K562 (cell line): ENCODE data around the gene SETDB1. TPM values are rescaled to one million over a fixed set of nuclear protein-coding genes. Genes with fewer than 3 reads are reported as not detected.

ENCODE experiments used
- BRD9 ChIP-seq: fragments of 450-650 bp; IDR thresholded peaks from 2 replicates; pipeline ENCODE4 v1.6.1; 2018; ENCODE audit warnings: low read depth; ENCODE audit not compliant: partially characterized antibody
- CEBPG ChIP-seq, 3 experiments: fragments of 200-800 bp in 1 of 3; sonication (Bioruptor generic) in 1 of 3; sonication (generic) in 1 of 3; formaldehyde crosslinking in 1 of 3; IDR thresholded peaks in 2 of 3; conservative IDR thresholded peaks in 1 of 3; 2 replicates each; pipeline versions ENCODE4 v1.6.1 to v1.8.0; 2016 to 2022; ENCODE audit warnings: missing compliant biosample characterization in 2 of 3, missing genetic modification characterization in 2 of 3, mild to moderate bottlenecking in 1 of 3, missing genetic modification reagents in 1 of 3
- E2F6 ChIP-seq, 2 experiments: IDR thresholded peaks; 2 replicates each; pipeline ENCODE4 v1.6.1; 2011; ENCODE audit warnings: borderline replicate concordance in 1 of 2, control low read depth in 1 of 2, low read depth in 1 of 2, low read length in 1 of 2, mild to moderate bottlenecking in 1 of 2, mixed read lengths in 1 of 2, moderate library complexity in 1 of 2; ENCODE audit not compliant: insufficient read depth in 1 of 2, insufficient read length in 1 of 2, poor library complexity in 1 of 2, severe bottlenecking in 1 of 2; ENCODE audit errors: extremely low read depth in 1 of 2
- GABPB1 ChIP-seq: sonication (generic); formaldehyde crosslinking; IDR thresholded peaks from 2 replicates; pipeline ENCODE4 v1.8.0; 2022; ENCODE audit warnings: mild to moderate bottlenecking, missing genetic modification reagents
- MAFF ChIP-seq: IDR thresholded peaks from 2 replicates; pipeline ENCODE4 v1.6.1; 2012; ENCODE audit warnings: low read length, improper control_type of control experiment
- NR1H2 ChIP-seq: sonication (generic); formaldehyde crosslinking; IDR thresholded peaks from 2 replicates; pipeline ENCODE4 v1.4.0; 2020; ENCODE audit warnings: mild to moderate bottlenecking, missing genetic modification reagents
- PBX2 ChIP-seq, 2 experiments: IDR thresholded peaks in 1 of 2; conservative IDR thresholded peaks in 1 of 2; 2 replicates each; pipeline ENCODE4 v1.6.1; 2016; ENCODE audit warnings: low read depth in 2 of 2, mild to moderate bottlenecking in 1 of 2, missing compliant biosample characterization in 1 of 2, missing genetic modification characterization in 1 of 2, moderate library complexity in 1 of 2
- POLR2H ChIP-seq: IDR thresholded peaks from 2 replicates; pipeline ENCODE4 v1.6.1; 2016; ENCODE audit warnings: missing genetic modification characterization, low read depth, mild to moderate bottlenecking, control low read depth, missing compliant biosample characterization, moderate library complexity
- REST ChIP-seq, 2 experiments: fragments of 450-650 bp; formaldehyde crosslinking in 1 of 2; IDR thresholded peaks; 2 replicates each; pipeline versions ENCODE4 v1.4.0 to v1.6.1; 2014 to 2020; ENCODE audit warnings: mild to moderate bottlenecking in 2 of 2, borderline replicate concordance in 1 of 2, low read depth in 1 of 2
- RHOXF2B ChIP-seq: fragments of 250-450 bp; sonication (Bioruptor Pico); conservative IDR thresholded peaks from 2 replicates; pipeline ENCODE4 v1.5.1; 2021
- SAFB2 ChIP-seq: fragments of 200-400 bp; formaldehyde crosslinking; IDR thresholded peaks from 2 replicates; pipeline ENCODE4 v1.6.1; 2018; ENCODE audit warnings: borderline replicate concordance, low read length, low read depth, moderate library complexity; ENCODE audit not compliant: severe bottlenecking
- TAL1 ChIP-seq: fragments of 450-650 bp; IDR thresholded peaks from 2 replicates; pipeline ENCODE4 v1.6.1; 2016; ENCODE audit warnings: mild to moderate bottlenecking
- ZNF436 ChIP-seq: fragments of 250-450, 450-650 bp; sonication (Bioruptor Pico); formaldehyde crosslinking; IDR thresholded peaks from 2 replicates; pipeline ENCODE4 v1.7.0; 2020; ENCODE audit warnings: mild to moderate bottlenecking
- polyA plus RNA-seq, 8 experiments: library from polyadenylated mRNA; depleted of rRNA in 4 of 8; stranded (reverse) in 5 of 8; unstranded in 3 of 8; fragments of >200 nt; fragmentation: Nextera tagmentation in 2 of 8; fragmentation: Illumina TruSeq in 1 of 8; extraction: Ambion mirVana in 2 of 8; extraction: Trizol in 1 of 8; gene quantifications; 2 replicates each; pipeline versions ENCODE4 v1.2.1 to v1.2.3, GENCODE V29; 2011 to 2014; ENCODE audit warnings: inconsistent platforms in 1 of 8, missing spikeins in 1 of 8
- total RNA-seq, 7 experiments: library from RNA; depleted of rRNA in 6 of 7; stranded (reverse); fragments of >200 nt in 6 of 7; fragmentation: Illumina TruSeq in 2 of 7; extraction: Trizol in 2 of 7; gene quantifications; 2 replicates each; pipeline versions ENCODE4 v1.2.1 to v1.2.3, GENCODE V29; 2011 to 2021; ENCODE audit warnings: low replicate concordance in 1 of 7

The SETDB1 gene
- total and polyA plus RNA-seq, 9 of the 15 experiments (the other 6 are each of a cell fraction or from before 2014, with no cell fraction given) = 21.5 to 64.4 (median 42.0) TPM

GRCh38 chr1:150976879-150977694, 50.9 kb downstream of the SETDB1 start (continued):
- no peak for TF ChIP-seq E2F6 (IDR thresholded peaks at IDR 0.05; ENCODE audit: borderline replicate concordance in 1 of 2, extremely low read depth in 1 of 2, insufficient read depth in 1 of 2, insufficient read length in 1 of 2, low read depth in 1 of 2, low read length in 1 of 2, poor library complexity in 1 of 2, severe bottlenecking in 1 of 2)
- peak; percentile 93 for TF ChIP-seq BRD9
- TF ChIP-seq CEBPG (CRISPR knock-in tag; IDR thresholded peaks at IDR 0.05) = no peak
- no peak for TF ChIP-seq CEBPG (tag; conservative IDR thresholded peaks at IDR 0.05 in 1 of 2, IDR thresholded peaks at IDR 0.05 in 1 of 2)
- no peak for TF ChIP-seq RHOXF2B (CRISPR knock-in tag)
- TF ChIP-seq MAFF = no peak
- TF ChIP-seq REST (IDR thresholded peaks at IDR 0.05; ENCODE audit: borderline replicate concordance) = no peak
- no peak for TF ChIP-seq REST (CRISPR knock-in tag; IDR thresholded peaks at IDR 0.05; ENCODE audit: low read depth)
- TF ChIP-seq TAL1 = peak; percentile 90
- TF ChIP-seq SAFB2 = no peak
- no peak for TF ChIP-seq PBX2 (CRISPR knock-in tag; IDR thresholded peaks at IDR 0.05; ENCODE audit: low read depth)
- TF ChIP-seq PBX2 (tag; conservative IDR thresholded peaks at IDR 0.05; ENCODE audit: low read depth) = no peak
- TF ChIP-seq ZNF436 (CRISPR knock-in tag) = no peak
- TF ChIP-seq POLR2H (tag) = no peak
- TF ChIP-seq NR1H2 = no peak
- peak; percentile 73 for TF ChIP-seq GABPB1 (CRISPR knock-in tag)
